HG03095 (cell line): ENCODE data around the gene YJEFN3.

Source experiments
- ATAC-seq: cut with Tn5 transposase; IDR thresholded peaks from one replicate; pipeline ENCODE4 v1.9.1; 2021; ENCODE audit warnings: moderate library complexity; ENCODE audit not compliant: unreplicated experiment

Gene YJEFN3

GRCh38 chr19:19575411-19575810, 46.7 kb downstream of the YJEFN3 start:
- ATAC-seq = no peak

GRCh38 chr19:19578252-19578651, 49.5 kb downstream of the YJEFN3 start:
- no peak for ATAC-seq

GRCh38 chr19:19579533-19580361, 51.0 kb downstream of the YJEFN3 start:
- ATAC-seq = no peak

- no peak for ATAC-seq
Observed at GRCh38 chr19:19580418-19580817, 51.7 kb downstream of the YJEFN3 start.

GRCh38 chr19:19581391-19581790, 52.7 kb downstream of the YJEFN3 start:
- no peak for ATAC-seq

- ATAC-seq = no peak
Observed at GRCh38 chr19:19582471-19582870, 53.8 kb downstream of the YJEFN3 start.

GRCh38 chr19:19584356-19584755, 55.6 kb downstream of the YJEFN3 start:
- ATAC-seq = no peak
